22Rv1 (cell line): ENCODE measurements around the gene THOC7.

Experiments
- ZFX ChIP-seq: fragments of 450-650 bp; IDR thresholded peaks from 2 replicates; pipeline ENCODE4 v1.6.1; 2017; ENCODE audit warnings: antibody characterized with exemption, borderline replicate concordance
- TF ChIP-seq, protein P1 (sequence below): fragments of 450-650 bp; IDR thresholded peaks from 2 replicates; pipeline ENCODE4 v1.5.1; 2017; ENCODE audit warnings: mild to moderate bottlenecking

DNA sequence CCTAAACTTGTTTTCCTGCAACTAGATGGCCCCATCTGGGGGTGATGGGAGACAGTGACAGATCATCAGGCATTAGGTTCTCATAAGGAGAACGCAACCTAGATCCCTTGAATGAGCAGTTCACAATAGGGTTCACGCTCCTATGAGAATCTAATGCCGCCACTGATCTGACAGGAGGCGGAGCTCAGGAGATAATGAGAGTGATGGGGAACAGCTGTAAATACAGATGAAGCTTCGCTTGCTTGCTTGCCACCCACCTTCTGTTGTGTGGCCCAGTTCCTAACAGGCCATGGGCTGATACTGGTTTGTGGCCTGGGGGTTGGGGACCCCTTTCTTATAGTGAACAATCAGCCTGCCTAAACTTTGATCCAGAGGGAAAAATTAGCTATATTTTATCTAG is 59.7 kb downstream of the THOC7 start:
- TF ChIP-seq, protein P1, sequence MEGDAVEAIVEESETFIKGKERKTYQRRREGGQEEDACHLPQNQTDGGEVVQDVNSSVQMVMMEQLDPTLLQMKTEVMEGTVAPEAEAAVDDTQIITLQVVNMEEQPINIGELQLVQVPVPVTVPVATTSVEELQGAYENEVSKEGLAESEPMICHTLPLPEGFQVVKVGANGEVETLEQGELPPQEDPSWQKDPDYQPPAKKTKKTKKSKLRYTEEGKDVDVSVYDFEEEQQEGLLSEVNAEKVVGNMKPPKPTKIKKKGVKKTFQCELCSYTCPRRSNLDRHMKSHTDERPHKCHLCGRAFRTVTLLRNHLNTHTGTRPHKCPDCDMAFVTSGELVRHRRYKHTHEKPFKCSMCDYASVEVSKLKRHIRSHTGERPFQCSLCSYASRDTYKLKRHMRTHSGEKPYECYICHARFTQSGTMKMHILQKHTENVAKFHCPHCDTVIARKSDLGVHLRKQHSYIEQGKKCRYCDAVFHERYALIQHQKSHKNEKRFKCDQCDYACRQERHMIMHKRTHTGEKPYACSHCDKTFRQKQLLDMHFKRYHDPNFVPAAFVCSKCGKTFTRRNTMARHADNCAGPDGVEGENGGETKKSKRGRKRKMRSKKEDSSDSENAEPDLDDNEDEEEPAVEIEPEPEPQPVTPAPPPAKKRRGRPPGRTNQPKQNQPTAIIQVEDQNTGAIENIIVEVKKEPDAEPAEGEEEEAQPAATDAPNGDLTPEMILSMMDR = no peak
- no peak for TF ChIP-seq ZFX
